GM23248 (cell line): ENCODE data around the gene MON2.

Experiments
- EZH2 ChIP-seq: fragments of 200-600 bp; sonication (generic); IDR thresholded peaks from 2 replicates; pipeline ENCODE4 v1.6.1; 2018; ENCODE audit warnings: antibody characterized with exemption, mild to moderate bottlenecking; ENCODE audit not compliant: insufficient read depth, poor library complexity, severe bottlenecking
- EZH2phosphoT487 ChIP-seq: fragments of 200-600 bp; sonication (generic); IDR thresholded peaks from 2 replicates; pipeline ENCODE4 v1.6.1; 2018; ENCODE audit warnings: antibody characterized with exemption, moderate library complexity, mild to moderate bottlenecking, low read depth; ENCODE audit not compliant: insufficient read depth

GRCh38 chr12:62629971-62630739 is 163.5 kb downstream of the MON2 start:
- TF ChIP-seq EZH2 (no peak), EZH2phosphoT487 (no peak)
